Hepatocyte (in vitro differentiated cells): Measurements from ENCODE around the gene TBXT. TPM values are rescaled to one million over a fixed set of nuclear protein-coding genes. Genes with fewer than 3 reads are reported as not detected.
A peak's percentile ranks its signal among the peaks of the same experiment; 100 is the strongest.

ENCODE experiments used
- DNase-seq: peaks from one replicate; pipeline ENCODE4 v3.0.0-alpha.2; 2016; ENCODE audit warnings: low spot score
- H2AFZ ChIP-seq: fragments of 200-600 bp; sonication (generic); 2 replicates; pipeline ENCODE4 v1.6.0; 2016; ENCODE audit warnings: antibody characterized with exemption, mild to moderate bottlenecking
- H3K27ac ChIP-seq: fragments of 200-600 bp; sonication (generic); 2 replicates; pipeline ENCODE4 v1.5.1; 2016; ENCODE audit warnings: mild to moderate bottlenecking
- H3K27me3 ChIP-seq: fragments of 200-600 bp; sonication (generic); 2 replicates; pipeline ENCODE4 v1.6.1; 2016
- H3K36me3 ChIP-seq: fragments of 200-600 bp; sonication (generic); replicated peaks from 2 replicates; pipeline ENCODE4 v1.5.1; 2016; ENCODE audit warnings: low read depth; ENCODE audit not compliant: insufficient read depth
- H3K4me1 ChIP-seq: fragments of 200-600 bp; sonication (generic); 2 replicates; pipeline ENCODE4 v1.5.1; 2016; ENCODE audit warnings: mild to moderate bottlenecking, moderate library complexity; ENCODE audit not compliant: insufficient read depth
- H3K4me2 ChIP-seq: fragments of 200-600 bp; sonication (generic); 2 replicates; pipeline ENCODE4 v1.6.0; 2016
- H3K4me3 ChIP-seq: fragments of 200-600 bp; sonication (generic); 2 replicates; pipeline ENCODE4 v1.5.1; 2016; ENCODE audit warnings: mild to moderate bottlenecking
- H3K79me2 ChIP-seq: fragments of 200-600 bp; sonication (generic); 2 replicates; pipeline ENCODE4 v1.6.0; 2017; ENCODE audit warnings: mild to moderate bottlenecking
- H3K9me2 ChIP-seq: fragments of 200-600 bp; sonication (generic); replicated peaks from 2 replicates; pipeline ENCODE4 v1.6.0; 2017; ENCODE audit warnings: mild to moderate bottlenecking; ENCODE audit not compliant: insufficient read depth
- H3K9me3 ChIP-seq: fragments of 200-600 bp; sonication (generic); 2 replicates; pipeline ENCODE4 v1.5.1; 2016; ENCODE audit warnings: low read depth, mild to moderate bottlenecking
- H4K20me1 ChIP-seq: fragments of 200-600 bp; sonication (generic); 2 replicates; pipeline ENCODE4 v1.6.0; 2016; ENCODE audit warnings: mild to moderate bottlenecking; ENCODE audit not compliant: insufficient read depth, poor library complexity, severe bottlenecking
- CTCF ChIP-seq: fragments of 200-600 bp; sonication (generic); IDR thresholded peaks from 2 replicates; pipeline ENCODE4 v1.5.1; 2016; ENCODE audit warnings: antibody characterized with exemption, mild to moderate bottlenecking; ENCODE audit not compliant: poor library complexity
- EZH2 ChIP-seq: fragments of 200-600 bp; sonication (generic); IDR thresholded peaks from 2 replicates; pipeline ENCODE4 v1.6.1; 2016; ENCODE audit warnings: antibody characterized with exemption, mild to moderate bottlenecking, borderline replicate concordance
- EZH2phosphoT487 ChIP-seq: fragments of 200-600 bp; sonication (generic); IDR thresholded peaks from one replicate; pipeline ENCODE4 v1.6.1; 2018; ENCODE audit warnings: antibody characterized with exemption, mild to moderate bottlenecking, low read depth, moderate library complexity; ENCODE audit not compliant: unreplicated experiment, severe bottlenecking
- WGBS: methylation state at CpG from one replicate; pipeline ENCODE4 v1.1.6; 2016; ENCODE audit warnings: low lambda C conversion rate; ENCODE audit errors: missing lambda C conversion rate; 5-methylcytosine and 5-hydroxymethylcytosine counted together
- polyA plus RNA-seq: library from polyadenylated mRNA; unstranded; fragments of >200 nt; fragmentation: Nextera tagmentation; extraction: Ambion mirVana; gene quantifications from 2 replicates; pipeline ENCODE4 v1.2.1, GENCODE V29; 2016
- total RNA-seq: library from RNA; depleted of rRNA; stranded (reverse); fragments of >200 nt; gene quantifications from 2 replicates; pipeline ENCODE4 v1.2.3, GENCODE V29; 2014

TBXT gene
- total and polyA plus RNA-seq, 2 experiments from 2014 or later = 0.13 TPM; not detected in 1

GRCh38 chr6:166162599-166163342, 4.9 kb downstream of the TBXT start:
- no peak for DNase-seq
- no peak overlapping the region for H3K4me2 ChIP-seq
- WGBS = 57% methylated on average over 1 of the region's 1 CpG
- H3K79me2 ChIP-seq = no peaks in the 10 kb centered on the region
- TF ChIP-seq EZH2 (no peak), CTCF (no peak), EZH2phosphoT487 (no peak)
- peaks cover 8% of the 10 kb centered on the region for H3K4me1 ChIP-seq
- no peaks in the 10 kb centered on the region for H3K9me2 ChIP-seq
- H2AFZ ChIP-seq = no peak overlapping the region
- no peaks in the 10 kb centered on the region for H4K20me1 ChIP-seq
- H3K27ac ChIP-seq = no peak overlapping the region
- H3K9me3 ChIP-seq = no peaks in the 10 kb centered on the region
- peaks cover 52% of the 10 kb centered on the region for H3K27me3 ChIP-seq
- H3K36me3 ChIP-seq = no peaks in the 10 kb centered on the region
- H3K4me3 ChIP-seq = no peak overlapping the region

- H4K20me1 ChIP-seq = no peaks in the 10 kb centered on the region
- H3K27ac ChIP-seq = no peak overlapping the region
- no peaks in the 10 kb centered on the region for H3K79me2 ChIP-seq
- H3K4me2 ChIP-seq = no peak overlapping the region
- H3K4me1 ChIP-seq = no peaks in the 10 kb centered on the region
- no peak for TF ChIP-seq EZH2phosphoT487
- TF ChIP-seq EZH2 = no peak
- no peak for TF ChIP-seq CTCF
- H3K36me3 ChIP-seq = no peaks in the 10 kb centered on the region
- WGBS = 91% methylated on average over 25 of the region's 28 CpGs
- no peaks in the 10 kb centered on the region for H3K9me3 ChIP-seq
- no peak for DNase-seq
- H3K9me2 ChIP-seq = no peaks in the 10 kb centered on the region
- H3K27me3 ChIP-seq = peaks cover 9% of the 10 kb centered on the region
- no peak overlapping the region for H3K4me3 ChIP-seq
- no peak overlapping the region for H2AFZ ChIP-seq
Measured at GRCh38 chr6:166157930-166158617, 9.6 kb downstream of the TBXT start.

- no peaks in the 10 kb centered on the region for H4K20me1 ChIP-seq
- peaks cover 4% of the 10 kb centered on the region for H3K27me3 ChIP-seq
- H3K36me3 ChIP-seq = no peaks in the 10 kb centered on the region
- no peaks in the 10 kb centered on the region for H3K9me2 ChIP-seq
- H3K4me2 ChIP-seq = no peak overlapping the region
- H3K4me1 ChIP-seq = no peaks in the 10 kb centered on the region
- no peak overlapping the region for H3K27ac ChIP-seq
- no peak for TF ChIP-seq EZH2
- TF ChIP-seq EZH2phosphoT487 = no peak
- TF ChIP-seq CTCF = peak; percentile 64
- no peaks in the 10 kb centered on the region for H3K79me2 ChIP-seq
- no peaks in the 10 kb centered on the region for H3K9me3 ChIP-seq
- no peak overlapping the region for H2AFZ ChIP-seq
- DNase-seq = peak; percentile 37
- WGBS = 50% methylated on average over 7 of the region's 7 CpGs
- H3K4me3 ChIP-seq = no peak overlapping the region
Measured at GRCh38 chr6:166156942-166157341, 10.7 kb downstream of the TBXT start.
